Measurements from ENCODE around the gene TMC3. TPM values are rescaled to one million over a fixed set of nuclear protein-coding genes. Genes with fewer than 3 reads are reported as not detected.

The TMC3 gene
- polyA plus RNA-seq, 1 donor (not counting 4 experiments of a cell fraction or from before 2014, with no cell fraction given): not detected

DNA sequence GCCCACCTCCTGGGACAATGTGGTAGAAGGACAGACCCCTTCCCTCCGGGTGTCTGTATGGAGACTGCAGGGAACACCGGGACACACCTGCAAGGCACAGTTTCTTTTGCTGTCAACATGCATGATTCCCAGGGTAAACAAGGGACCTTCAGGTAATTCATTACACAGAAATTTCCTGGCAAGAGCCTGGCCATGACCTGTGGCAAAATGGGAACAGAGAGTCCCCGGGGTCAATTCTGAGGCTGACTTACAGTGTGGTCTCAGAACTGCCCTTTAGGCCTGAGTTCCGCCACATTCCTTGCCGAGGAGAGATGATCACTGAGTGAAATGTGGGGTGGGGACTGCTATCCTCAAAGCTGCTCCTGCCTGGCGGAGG, 56.4 kb downstream of the TMC3 start:
- FAIRE-seq: no peak
- dilution Hi-C loops (cut with MboI; ENCODE audit: extremely low pct_ligation_motif_present, low sequenced_read_pairs): no loop called here
- Histone ChIP-seq H3K79me2 (ENCODE audit: control insufficient read depth, insufficient read depth, low read length) (peaks cover 6% of the 10 kb centered on the region), H3K9me3 (ENCODE audit: control insufficient read depth, low read depth, low read length) (no peaks in the 10 kb centered on the region), H3K27me3 (ENCODE audit: control insufficient read depth, extremely low read depth, insufficient read depth, low read length) (no peaks in the 10 kb centered on the region), H3K36me3 (ENCODE audit: control insufficient read depth in 2 of 2, extremely low read depth in 1 of 2, insufficient read depth in 2 of 2, low read length in 2 of 2) (peaks cover 49 to 51% of the 10 kb centered on the region in 2 experiments), H3K27ac (ENCODE audit: control insufficient read depth, insufficient read depth, low read length) (no peak overlapping the region), H3K4me1 (ENCODE audit: control insufficient read depth, extremely low read depth, insufficient read depth, low read length) (peaks cover 25% of the 10 kb centered on the region), H3K9me1 (ENCODE audit: control insufficient read depth, extremely low read depth, insufficient read depth, low read length) (no peaks in the 10 kb centered on the region), H3K4me3 (ENCODE audit: control insufficient read depth in 2 of 3, extremely low read depth in 1 of 3, insufficient read depth in 2 of 3, low read depth in 1 of 3, low read length in 3 of 3) (no peak overlapping the region), H3K9ac (ENCODE audit: control insufficient read depth, extremely low read depth, insufficient read depth, low read length) (no peak overlapping the region), H3K4me2 (ENCODE audit: control insufficient read depth, extremely low read depth, insufficient read depth, low read depth, low read length) (no peak overlapping the region), H2AFZ (ENCODE audit: control insufficient read depth, low read length) (no peak overlapping the region), H4K20me1 (ENCODE audit: control insufficient read depth, extremely low read depth, insufficient read depth, low read length) (no peaks in the 10 kb centered on the region)
- DNase-seq (ENCODE audit: low read depth, low spot score): no peak
- no peak for TF ChIP-seq EZH2 (IDR thresholded peaks at IDR 0.05; ENCODE audit: low read length)
- TF ChIP-seq, protein P1, sequence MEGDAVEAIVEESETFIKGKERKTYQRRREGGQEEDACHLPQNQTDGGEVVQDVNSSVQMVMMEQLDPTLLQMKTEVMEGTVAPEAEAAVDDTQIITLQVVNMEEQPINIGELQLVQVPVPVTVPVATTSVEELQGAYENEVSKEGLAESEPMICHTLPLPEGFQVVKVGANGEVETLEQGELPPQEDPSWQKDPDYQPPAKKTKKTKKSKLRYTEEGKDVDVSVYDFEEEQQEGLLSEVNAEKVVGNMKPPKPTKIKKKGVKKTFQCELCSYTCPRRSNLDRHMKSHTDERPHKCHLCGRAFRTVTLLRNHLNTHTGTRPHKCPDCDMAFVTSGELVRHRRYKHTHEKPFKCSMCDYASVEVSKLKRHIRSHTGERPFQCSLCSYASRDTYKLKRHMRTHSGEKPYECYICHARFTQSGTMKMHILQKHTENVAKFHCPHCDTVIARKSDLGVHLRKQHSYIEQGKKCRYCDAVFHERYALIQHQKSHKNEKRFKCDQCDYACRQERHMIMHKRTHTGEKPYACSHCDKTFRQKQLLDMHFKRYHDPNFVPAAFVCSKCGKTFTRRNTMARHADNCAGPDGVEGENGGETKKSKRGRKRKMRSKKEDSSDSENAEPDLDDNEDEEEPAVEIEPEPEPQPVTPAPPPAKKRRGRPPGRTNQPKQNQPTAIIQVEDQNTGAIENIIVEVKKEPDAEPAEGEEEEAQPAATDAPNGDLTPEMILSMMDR (optimal IDR thresholded peaks at IDR 0.05 in 1 of 3, IDR thresholded peaks at IDR 0.05 in 1 of 3, conservative IDR thresholded peaks at IDR 0.05 in 1 of 3; ENCODE audit: extremely low read depth in 1 of 3, insufficient read depth in 2 of 3, low read length in 3 of 3): no peak

DNA sequence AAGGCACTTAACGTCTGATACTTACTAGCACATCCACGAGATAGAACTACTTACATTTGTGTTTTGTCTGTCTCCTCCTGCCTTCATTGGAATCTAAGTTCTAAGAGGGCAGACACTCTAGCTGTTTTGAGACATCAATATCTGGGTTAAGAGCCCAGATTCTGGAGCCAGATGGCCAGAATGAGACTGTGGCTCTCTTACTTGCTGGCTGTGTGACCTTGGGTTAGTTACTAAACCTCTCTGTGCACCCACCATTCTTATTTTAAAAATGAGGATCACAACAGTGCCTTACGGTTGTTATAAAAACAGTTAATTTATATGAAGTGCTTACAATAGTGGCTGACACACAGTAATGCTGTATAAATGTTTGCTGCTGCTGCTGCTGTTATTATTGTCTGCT, 57.7 kb downstream of the TMC3 start:
- H3K9ac ChIP-seq (ENCODE audit: control insufficient read depth, extremely low read depth, insufficient read depth, low read length): no peak overlapping the region
- H3K27me3 ChIP-seq (ENCODE audit: control insufficient read depth, extremely low read depth, insufficient read depth, low read length): no peaks in the 10 kb centered on the region
- H3K9me1 ChIP-seq (ENCODE audit: control insufficient read depth, extremely low read depth, insufficient read depth, low read length): no peaks in the 10 kb centered on the region
- no peaks in the 10 kb centered on the region for H3K9me3 ChIP-seq (ENCODE audit: control insufficient read depth, low read depth, low read length)
- FAIRE-seq (no peak), DNase-seq (ENCODE audit: low read depth, low spot score) (no peak)
- dilution Hi-C loops (cut with MboI; ENCODE audit: extremely low pct_ligation_motif_present, low sequenced_read_pairs): no loop called here
- H3K79me2 ChIP-seq (ENCODE audit: control insufficient read depth, insufficient read depth, low read length): no peaks in the 10 kb centered on the region
- H3K4me2 ChIP-seq (ENCODE audit: control insufficient read depth, extremely low read depth, insufficient read depth, low read depth, low read length): no peak overlapping the region
- H3K36me3 ChIP-seq (ENCODE audit: control insufficient read depth in 2 of 2, extremely low read depth in 1 of 2, insufficient read depth in 2 of 2, low read length in 2 of 2): peaks cover 54 to 58% of the 10 kb centered on the region in 2 experiments
- no peak overlapping the region for H3K4me3 ChIP-seq (ENCODE audit: control insufficient read depth in 2 of 3, extremely low read depth in 1 of 3, insufficient read depth in 2 of 3, low read depth in 1 of 3, low read length in 3 of 3)
- H4K20me1 ChIP-seq (ENCODE audit: control insufficient read depth, extremely low read depth, insufficient read depth, low read length): no peaks in the 10 kb centered on the region
- H2AFZ ChIP-seq (ENCODE audit: control insufficient read depth, low read length): no peak overlapping the region
- TF ChIP-seq, protein P1 (optimal IDR thresholded peaks at IDR 0.05 in 1 of 3, IDR thresholded peaks at IDR 0.05 in 1 of 3, conservative IDR thresholded peaks at IDR 0.05 in 1 of 3; ENCODE audit: extremely low read depth in 1 of 3, insufficient read depth in 2 of 3, low read length in 3 of 3): no peak
- TF ChIP-seq EZH2 (IDR thresholded peaks at IDR 0.05; ENCODE audit: low read length): no peak
- H3K27ac ChIP-seq (ENCODE audit: control insufficient read depth, insufficient read depth, low read length): no peak overlapping the region
- peaks cover 20% of the 10 kb centered on the region for H3K4me1 ChIP-seq (ENCODE audit: control insufficient read depth, extremely low read depth, insufficient read depth, low read length)

Data from keratinocyte (primary cell).